IgD-negative memory B cell (primary cell): Measurements from ENCODE around the gene RCVRN. TPM values are rescaled to one million over a fixed set of nuclear protein-coding genes. Genes with fewer than 3 reads are reported as not detected.

Experiments used
- H3K27ac Mint-ChIP-seq, 3 donors: one replicate each; pipeline ENCODE4 v1.8.0; 2020 to 2022; ENCODE audit warnings: mild to moderate bottlenecking in 3 of 3, mixed read lengths in 3 of 3, moderate library complexity in 1 of 3
- H3K27me3 Mint-ChIP-seq: one replicate; pipeline ENCODE4 v1.8.0; 2021; ENCODE audit warnings: mixed read lengths
- H3K36me3 Mint-ChIP-seq: one replicate; pipeline ENCODE4 v1.8.0; 2020; ENCODE audit warnings: mild to moderate bottlenecking, mixed read lengths
- H3K4me1 Mint-ChIP-seq, 3 donors: one replicate each; pipeline ENCODE4 v1.8.0; 2020 to 2022; ENCODE audit warnings: mixed read lengths in 3 of 3, mild to moderate bottlenecking in 1 of 3
- H3K4me3 Mint-ChIP-seq, 4 donors: one replicate each; pipeline ENCODE4 v1.8.0; 2020 to 2022; ENCODE audit warnings: mild to moderate bottlenecking in 4 of 4, mixed read lengths in 4 of 4, moderate library complexity in 3 of 4
- H3K9me3 Mint-ChIP-seq, 3 donors: one replicate each; pipeline ENCODE4 v1.8.0; 2020 to 2021; ENCODE audit warnings: mixed read lengths in 3 of 3, mild to moderate bottlenecking in 1 of 3
- polyA plus RNA-seq: library from polyadenylated mRNA; unstranded; fragments of 300-500 nt; fragmentation: Illumina TruSeq; gene quantifications from one replicate; pipeline ENCODE4 v1.2.3, GENCODE V29; 2021

Gene RCVRN
- polyA plus RNA-seq, 1 donor from 2014 or later = not detected

DNA sequence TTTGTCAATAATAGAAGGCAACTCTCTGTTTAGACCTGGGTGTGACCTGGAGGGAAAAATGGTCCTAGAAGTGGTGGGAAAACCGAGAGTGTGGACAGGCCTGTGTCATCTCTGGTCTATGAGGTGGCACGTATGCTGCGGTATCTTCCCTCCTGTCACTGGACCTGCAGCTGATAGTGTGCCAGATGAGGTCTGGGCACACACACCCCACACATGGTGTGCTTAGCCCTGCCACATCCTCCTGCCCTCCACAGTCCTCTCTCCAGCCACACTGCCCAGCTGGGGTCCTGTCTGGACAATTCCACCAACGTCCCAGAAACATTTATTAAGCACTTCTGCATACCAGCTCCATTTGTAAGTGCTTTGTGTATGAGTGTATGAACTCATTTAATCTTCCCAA, 42.1 kb downstream of the RCVRN start:
- Mint-ChIP-seq H3K36me3 (peaks cover 2% of the 10 kb centered on the region), H3K9me3 (peaks cover 3 to 11% (median 6%) of the 10 kb centered on the region in 3 donors), H3K4me1 (no peaks in the 10 kb centered on the region), H3K27me3 (no peaks in the 10 kb centered on the region), H3K27ac (no peak overlapping the region), H3K4me3 (no peak overlapping the region)

GRCh38 chr17:9862220-9862619, 42.9 kb downstream of the RCVRN start:
- Mint-ChIP-seq H3K9me3 (peaks cover 3 to 11% (median 10%) of the 10 kb centered on the region in 3 donors), H3K27ac (no peak overlapping the region), H3K4me3 (no peak overlapping the region), H3K4me1 (no peaks in the 10 kb centered on the region), H3K36me3 (peaks cover 2% of the 10 kb centered on the region), H3K27me3 (no peaks in the 10 kb centered on the region)

GRCh38 chr17:9860851-9861250, 44.2 kb downstream of the RCVRN start:
- Mint-ChIP-seq H3K36me3 (peaks cover 2% of the 10 kb centered on the region), H3K27me3 (no peaks in the 10 kb centered on the region), H3K4me1 (no peaks in the 10 kb centered on the region), H3K9me3 (peaks cover 3 to 11% (median 10%) of the 10 kb centered on the region in 3 donors), H3K4me3 (no peak overlapping the region), H3K27ac (no peak overlapping the region)

DNA sequence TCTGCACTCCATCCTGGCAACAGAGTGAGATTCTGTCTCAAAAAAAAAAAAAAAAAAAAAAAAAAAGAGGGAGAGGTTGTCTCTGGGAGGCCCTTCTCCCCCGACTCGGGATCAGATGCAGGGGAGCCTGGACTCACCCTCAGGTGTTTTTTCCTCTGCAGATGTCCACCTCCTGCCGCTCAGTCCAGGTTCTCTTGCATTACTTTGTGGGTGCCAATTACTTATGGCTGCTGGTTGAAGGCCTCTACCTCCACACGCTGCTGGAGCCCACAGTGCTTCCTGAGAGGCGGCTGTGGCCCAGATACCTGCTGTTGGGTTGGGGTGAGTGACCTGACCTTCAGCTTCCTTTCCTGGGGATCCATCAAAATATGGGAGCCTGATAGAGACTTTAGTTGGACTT, 45.3 kb downstream of the RCVRN start:
- Mint-ChIP-seq H3K4me3 (no peak overlapping the region), H3K27me3 (no peaks in the 10 kb centered on the region), H3K36me3 (peaks cover 2% of the 10 kb centered on the region), H3K4me1 (no peaks in the 10 kb centered on the region), H3K27ac (no peak overlapping the region), H3K9me3 (peaks cover 3 to 10% (median 10%) of the 10 kb centered on the region in 3 donors)

DNA sequence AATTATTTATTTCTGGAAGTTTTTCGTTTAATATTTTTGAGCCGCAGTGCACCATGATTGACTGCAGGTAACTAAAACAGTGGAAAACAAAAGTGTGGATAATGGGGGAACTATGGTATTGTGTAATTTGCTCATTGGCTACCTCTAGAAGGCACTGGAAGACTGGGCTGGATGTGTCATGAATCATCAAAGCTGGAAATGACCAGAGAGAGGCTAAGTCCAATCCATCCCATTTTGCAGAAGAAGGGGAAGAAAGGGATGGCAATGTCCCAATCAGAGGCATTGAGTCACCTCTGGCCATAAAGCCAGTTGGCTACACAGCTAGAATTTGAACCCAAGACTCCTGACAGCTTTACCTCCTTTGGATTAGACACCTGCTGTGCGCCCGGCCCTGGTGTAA, 50.0 kb downstream of the RCVRN start:
- Mint-ChIP-seq H3K27me3 (no peaks in the 10 kb centered on the region), H3K36me3 (no peaks in the 10 kb centered on the region), H3K9me3 (peaks cover 2 to 8% (median 2%) of the 10 kb centered on the region in 3 donors), H3K4me1 (no peaks in the 10 kb centered on the region), H3K27ac (no peak overlapping the region), H3K4me3 (no peak overlapping the region)

DNA sequence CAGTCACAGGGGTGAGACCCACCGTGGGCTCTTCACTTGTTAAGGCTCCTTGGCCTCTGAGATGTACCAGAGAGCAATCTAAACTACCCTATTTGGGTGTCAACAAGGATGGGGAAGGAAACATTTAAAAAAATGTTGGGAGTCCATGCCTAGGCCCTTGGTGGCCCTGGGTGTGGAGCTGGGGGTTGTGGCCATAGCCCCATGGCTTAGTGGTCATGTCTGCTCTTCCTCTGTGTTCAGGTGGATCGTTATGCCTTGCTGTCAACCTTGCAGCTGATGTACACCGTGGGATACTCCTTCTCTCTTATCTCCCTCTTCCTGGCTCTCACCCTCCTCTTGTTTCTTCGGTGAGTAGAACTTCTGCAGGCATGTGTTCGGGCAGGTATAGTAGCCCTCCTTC, 50.8 kb downstream of the RCVRN start:
- H3K27me3 Mint-ChIP-seq = no peaks in the 10 kb centered on the region

DNA sequence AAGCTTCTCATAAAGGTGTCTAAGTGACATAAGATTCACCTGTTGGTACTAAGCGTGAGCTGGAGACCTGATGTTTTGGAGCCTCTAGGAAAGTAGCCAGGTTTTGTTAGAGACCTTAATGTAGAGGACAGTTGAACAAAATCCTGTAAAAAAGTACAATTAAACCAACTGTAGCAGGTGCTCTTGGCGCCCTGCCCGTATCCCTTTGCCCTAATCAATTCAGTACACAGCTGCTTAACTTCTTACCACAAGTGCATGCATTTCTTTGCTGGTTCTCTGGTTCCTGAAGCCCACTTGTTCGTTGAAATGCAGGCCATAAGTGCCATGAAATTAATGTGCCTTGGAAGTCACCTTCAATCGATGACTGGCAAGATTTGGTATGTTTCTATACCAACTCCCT, 54.9 kb downstream of the RCVRN start:
- no peaks in the 10 kb centered on the region for H3K27me3 Mint-ChIP-seq
- no peak overlapping the region for H3K4me3 Mint-ChIP-seq
- H3K4me1 Mint-ChIP-seq = no peaks in the 10 kb centered on the region
- H3K36me3 Mint-ChIP-seq = no peaks in the 10 kb centered on the region
- H3K27ac Mint-ChIP-seq = no peak overlapping the region
- peaks cover 2 to 4% (median 4%) of the 10 kb centered on the region in 3 donors for H3K9me3 Mint-ChIP-seq

More for the DNA sequence above, 50.8 kb downstream of the RCVRN start:
- Mint-ChIP-seq H3K27ac (no peak overlapping the region), H3K4me1 (no peaks in the 10 kb centered on the region), H3K36me3 (no peaks in the 10 kb centered on the region), H3K4me3 (no peak overlapping the region), H3K9me3 (peaks cover 2 to 8% (median 2%) of the 10 kb centered on the region in 3 donors)

Other genes with a start within 250 kb of the RCVRN start
- gene DHRS7C, start 113.7 kb downstream of the RCVRN start, polyA plus RNA-seq = not detected
- gene GSG1L2, start 83.2 kb downstream of the RCVRN start, polyA plus RNA-seq = not detected
- gene GLP2R, start 79.3 kb downstream of the RCVRN start, polyA plus RNA-seq = not detected